K562 (cell line): ENCODE results near the gene BICD1. TPM values are rescaled to one million over a fixed set of nuclear protein-coding genes. Genes with fewer than 3 reads are reported as not detected.
A peak's percentile ranks its signal among the peaks of the same experiment; 100 is the strongest.

ENCODE experiments used
- ATAC-seq: fragments of 200-7000 bp; cut with Tn5 transposase; 3 replicates; pipeline ENCODE4 v1.9.1; 2020; ENCODE audit warnings: moderate library complexity
- BruUV-seq: library from RNA; stranded (reverse); fragments of 400-500 nt; replicated peaks from 2 replicates; lab custom pipeline; 2021; lab: Mats Ljungman, UMichigan
- CTCF ChIA-PET: fragments of 300-600 bp; formaldehyde crosslinking; extraction: SDS; loops from one replicate; lab custom pipeline; 2021; ENCODE audit warnings: low intra/inter-chr PET ratio; lab: Yijun Ruan, JAX
- POLR2A ChIA-PET: fragments of 300-600, 350-650 bp; sonication (Branson Sonifier 250); formaldehyde crosslinking; extraction: SDS; loops from one replicate; lab custom pipeline; 2021; ENCODE audit warnings: antibody characterized with exemption, inconsistent platforms; lab: Yijun Ruan, JAX
- DNase-seq, 4 experiments: peaks; one replicate each; pipeline versions ENCODE4 v3.0.0 to v3.0.0-alpha.2; 2011 to 2018; ENCODE audit warnings: low spot score in 3 of 4, mixed read lengths in 3 of 4; ENCODE audit errors: extremely low read depth in 1 of 4
- FAIRE-seq: peaks from 2 replicates; lab custom pipeline; 2011; peaks lifted over from hg19 to GRCh38; lab: Jason Lieb, UNC
- H2AFZ ChIP-seq: 2 replicates; pipeline ENCODE4 v1.6.0; 2011; ENCODE audit warnings: low read depth, low read length, control low read depth, inconsistent platforms
- H3K27ac ChIP-seq: fragments of 200-600 bp; 3 replicates; pipeline ENCODE4 v1.8.0; 2011; ENCODE audit warnings: low read depth, mild to moderate bottlenecking, control low read depth, inconsistent platforms, low read length, moderate library complexity, mixed read lengths; ENCODE audit errors: extremely low read depth
- H3K27me3 ChIP-seq, 2 experiments: fragments of 300-600 bp in 1 of 2; 2 replicates in 1 of 2; 3 replicates in 1 of 2; pipeline versions ENCODE4 v1.6.0 to v1.8.0; 2011; ENCODE audit warnings: inconsistent platforms in 2 of 2, low read length in 2 of 2, mild to moderate bottlenecking in 1 of 2, mixed read lengths in 1 of 2, moderate library complexity in 1 of 2; ENCODE audit not compliant: control insufficient read depth in 2 of 2, insufficient read depth in 2 of 2
- H3K36me3 ChIP-seq: fragments of 300-600 bp; 3 replicates; pipeline ENCODE4 v1.8.0; 2011; ENCODE audit warnings: mild to moderate bottlenecking, low read length, inconsistent platforms; ENCODE audit not compliant: control insufficient read depth, insufficient read depth
- H3K4me1 ChIP-seq, 2 experiments: fragments of 200-600 bp in 1 of 2; replicated peaks in 1 of 2; 2 replicates in 1 of 2; 3 replicates in 1 of 2; pipeline versions ENCODE4 v1.5.1 to v1.8.0; 2011; ENCODE audit warnings: inconsistent platforms in 2 of 2, low read length in 2 of 2, mild to moderate bottlenecking in 1 of 2, mixed read lengths in 1 of 2, moderate library complexity in 1 of 2; ENCODE audit not compliant: control insufficient read depth in 2 of 2, insufficient read depth in 2 of 2
- H3K4me2 ChIP-seq: 2 replicates; pipeline ENCODE4 v1.6.1; 2011; ENCODE audit warnings: low read length, control low read depth, inconsistent platforms, mixed read lengths; ENCODE audit not compliant: insufficient read depth
- H3K4me3 ChIP-seq: fragments of 200-600 bp; sonication (generic), shearing (Covaris generic); 2 replicates; pipeline ENCODE4 v1.5.1; 2016; ENCODE audit warnings: control low read depth, inconsistent platforms
- H3K79me2 ChIP-seq: fragments of 200-600 bp; 3 replicates; pipeline ENCODE4 v1.8.0; 2011; ENCODE audit warnings: low read length, inconsistent platforms; ENCODE audit not compliant: control insufficient read depth, insufficient read depth
- H3K9ac ChIP-seq, 2 experiments: 2 replicates each; pipeline versions ENCODE4 v1.6.0 to v1.6.1; 2011; ENCODE audit warnings: low read depth in 2 of 2, low read length in 2 of 2, control low read depth in 1 of 2, inconsistent platforms in 1 of 2, mild to moderate bottlenecking in 1 of 2, mixed read lengths in 1 of 2; ENCODE audit not compliant: insufficient read depth in 1 of 2
- H3K9me1 ChIP-seq: one replicate; pipeline ENCODE4 v1.6.0; 2011; ENCODE audit warnings: inconsistent platforms, mild to moderate bottlenecking, low read length, moderate library complexity; ENCODE audit not compliant: control insufficient read depth, insufficient read depth
- H3K9me3 ChIP-seq: replicated peaks from 2 replicates; pipeline ENCODE4 v1.5.1; 2011; ENCODE audit warnings: low read depth, low read length, inconsistent platforms; ENCODE audit not compliant: control insufficient read depth, insufficient read depth
- H4K20me1 ChIP-seq: replicated peaks from 2 replicates; pipeline ENCODE4 v1.6.1; 2011; ENCODE audit warnings: low read length, inconsistent platforms, mixed read lengths; ENCODE audit not compliant: control insufficient read depth, insufficient read depth
- C11orf30 ChIP-seq: fragments of 450-650 bp; IDR thresholded peaks from 2 replicates; pipeline ENCODE4 v1.6.1; 2016; ENCODE audit warnings: low read depth, mild to moderate bottlenecking
- COPS2 ChIP-seq: fragments of 450-650 bp; conservative IDR thresholded peaks from 2 replicates; pipeline ENCODE4 v1.6.1; 2016; ENCODE audit warnings: mild to moderate bottlenecking, moderate library complexity
- GATAD2B ChIP-seq: fragments of 450-650 bp; IDR thresholded peaks from 2 replicates; pipeline ENCODE4 v1.6.1; 2017; ENCODE audit warnings: mild to moderate bottlenecking, borderline replicate concordance
- IFI16 ChIP-seq: fragments of 250-450 bp; sonication (Bioruptor Pico); IDR thresholded peaks from 2 replicates; pipeline ENCODE4 v2.1.2; 2022; ENCODE audit warnings: mild to moderate bottlenecking, inconsistent platforms
- KDM1A ChIP-seq, 2 experiments: fragments of 450-650 bp; IDR thresholded peaks; 2 replicates each; pipeline ENCODE4 v1.6.1; 2016; ENCODE audit warnings: mild to moderate bottlenecking in 2 of 2
- MAFG ChIP-seq: fragments of 450-650 bp; conservative IDR thresholded peaks from 2 replicates; pipeline ENCODE4 v1.6.1; 2016; ENCODE audit warnings: missing genetic modification characterization, missing compliant biosample characterization
- MAFK ChIP-seq: IDR thresholded peaks from 2 replicates; pipeline ENCODE4 v1.6.1; 2011; ENCODE audit warnings: low read length, improper control_type of control experiment
- PHB ChIP-seq: fragments of 250-450 bp; sonication (Bioruptor Pico); IDR thresholded peaks from 2 replicates; pipeline ENCODE4 v1.5.0; 2021
- PHTF2 ChIP-seq: fragments of 250-450 bp; sonication (Bioruptor Pico); IDR thresholded peaks from 2 replicates; pipeline ENCODE4 v1.5.0; 2021; ENCODE audit warnings: mild to moderate bottlenecking
- RCOR1 ChIP-seq, 2 experiments: IDR thresholded peaks; 2 replicates each; pipeline ENCODE4 v1.6.1; 2012; ENCODE audit warnings: low read depth in 2 of 2, low read length in 2 of 2, borderline replicate concordance in 1 of 2, improper control_type of control experiment in 1 of 2
- RUNX1 ChIP-seq: sonication (generic); IDR thresholded peaks from 2 replicates; pipeline ENCODE4 v1.6.1; 2016; ENCODE audit warnings: antibody characterized with exemption, low read depth
- SMAD2 ChIP-seq: fragments of 150-350 bp; IDR thresholded peaks from 2 replicates; pipeline ENCODE4 v1.6.1; 2014; ENCODE audit warnings: low read depth, mild to moderate bottlenecking, low read length
- ZFP1 ChIP-seq: fragments of 450-650 bp; formaldehyde crosslinking; IDR thresholded peaks from 2 replicates; pipeline ENCODE4 v1.4.0; 2020; ENCODE audit warnings: mild to moderate bottlenecking, mixed read lengths
- ZNF316 ChIP-seq: fragments of 450-650 bp; IDR thresholded peaks from 2 replicates; pipeline ENCODE4 v1.6.1; 2016
- ZNF766 ChIP-seq: fragments of 200-800 bp; sonication (Bioruptor generic); conservative IDR thresholded peaks from 2 replicates; pipeline ENCODE4 v1.6.1; 2016; ENCODE audit warnings: missing genetic modification characterization, missing compliant biosample characterization
- WGBS: fragments of 100-300 bp; shearing (Covaris generic); methylation state at CpG from one replicate; pipeline ENCODE4 v1.1.6; 2016; ENCODE audit warnings: low coverage, mixed read lengths; ENCODE audit not compliant: insufficient coverage; ENCODE audit errors: missing lambda C conversion rate; 5-methylcytosine and 5-hydroxymethylcytosine counted together
- in situ Hi-C: fragments of 300-500 bp; cut with MboI; formaldehyde crosslinking; loops from 4 replicates; pipeline ENCODE4 v1.15.0; 2018; ENCODE audit warnings: inconsistent platforms, mixed read lengths
- intact Hi-C: fragments of 100-400 bp; cut with micrococcal nuclease; formaldehyde crosslinking; loops from 2 replicates; pipeline ENCODE4 v1.14.2; 2022
- polyA plus RNA-seq, 8 experiments: library from polyadenylated mRNA; depleted of rRNA in 4 of 8; stranded (reverse) in 5 of 8; unstranded in 3 of 8; fragments of >200 nt; fragmentation: Nextera tagmentation in 2 of 8; fragmentation: Illumina TruSeq in 1 of 8; extraction: Ambion mirVana in 2 of 8; extraction: Trizol in 1 of 8; gene quantifications; 2 replicates each; pipeline versions ENCODE4 v1.2.1 to v1.2.3, GENCODE V29; 2011 to 2014; ENCODE audit warnings: inconsistent platforms in 1 of 8, missing spikeins in 1 of 8
- total RNA-seq, 7 experiments: library from RNA; depleted of rRNA in 6 of 7; stranded (reverse); fragments of >200 nt in 6 of 7; fragmentation: Illumina TruSeq in 2 of 7; extraction: Trizol in 2 of 7; gene quantifications; 2 replicates each; pipeline versions ENCODE4 v1.2.1 to v1.2.3, GENCODE V29; 2011 to 2021; ENCODE audit warnings: low replicate concordance in 1 of 7
- TF ChIP-seq, protein P1 (sequence below): fragments of 250-450 bp; sonication (Bioruptor Pico); IDR thresholded peaks from 2 replicates; pipeline ENCODE4 v1.5.1; 2021; ENCODE audit warnings: mild to moderate bottlenecking
- TF ChIP-seq, protein P2 (sequence below), 3 experiments: IDR thresholded peaks in 2 of 3; conservative IDR thresholded peaks in 1 of 3; 2 replicates each; pipeline ENCODE4 v1.5.1; 2011 to 2012; ENCODE audit warnings: low read length in 3 of 3, mild to moderate bottlenecking in 3 of 3, control low read depth in 2 of 3, improper control_type of control experiment in 1 of 3, inconsistent platforms in 1 of 3, low read depth in 1 of 3, mixed read lengths in 1 of 3, moderate library complexity in 1 of 3; ENCODE audit not compliant: insufficient read depth in 2 of 3
- TF ChIP-seq, protein P3 (sequence below): IDR thresholded peaks from 3 replicates; pipeline ENCODE4 v1.6.1; 2011; ENCODE audit warnings: borderline replicate concordance, mild to moderate bottlenecking, moderate library complexity; ENCODE audit not compliant: insufficient read length; ENCODE audit errors: extremely low read depth

The BICD1 gene
- total and polyA plus RNA-seq, 9 of the 15 experiments (the other 6 are each of a cell fraction or from before 2014, with no cell fraction given) = 3.5 to 21.1 (median 12.5) TPM

DNA sequence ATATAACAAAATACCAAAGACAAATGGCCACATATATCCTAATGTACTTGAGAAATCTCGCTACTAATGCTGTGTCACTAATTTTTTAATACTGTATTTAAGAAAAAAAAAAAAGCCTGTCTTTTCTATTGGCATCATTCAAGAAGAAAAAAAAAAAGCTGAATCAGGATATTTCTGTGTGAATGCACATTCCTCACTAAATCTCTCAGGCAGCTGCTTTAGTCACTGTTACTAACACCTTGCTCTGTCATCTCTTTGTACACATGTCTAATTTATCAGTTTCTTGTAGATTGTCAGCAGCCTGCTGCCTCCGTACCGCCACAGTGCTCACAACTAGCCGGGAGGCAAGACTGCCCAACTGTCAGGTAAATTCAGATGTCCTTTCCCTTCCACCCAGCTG lies 260.7 kb downstream of the BICD1 start:
- Histone ChIP-seq H3K9me3 (no peaks in the 10 kb centered on the region), H3K27ac (no peak overlapping the region), H3K79me2 (no peaks in the 10 kb centered on the region), H3K9me1 (no peaks in the 10 kb centered on the region), H2AFZ (no peak overlapping the region), H3K4me1 (no peaks in the 10 kb centered on the region), H3K4me2 (no peak overlapping the region), H4K20me1 (no peaks in the 10 kb centered on the region), H3K9ac (no peak overlapping the region), H3K27me3 (no peaks in the 10 kb centered on the region; a peak in 1 of 5 replicates), H3K4me3 (no peak overlapping the region), H3K36me3 (no peaks in the 10 kb centered on the region)
- WGBS = 30% methylated on average over 4 of the region's 4 CpGs
- in situ Hi-C loops (loop anchor here (10.0 kb wide), 1 partner anchor 287 kb away; no protein-coding TSS in a partner anchor), intact Hi-C loops (loop anchor here (5.0 kb wide), 3 partner anchors 35 to 305 kb away; no protein-coding TSS in a partner anchor)
- ATAC-seq = no peak
- DNase-seq = no peak
- ChIA-PET POLR2A (interaction anchor here (0.7 kb wide), 1 partner anchor 675 kb away, joined by 3 read pairs; no protein-coding TSS in a partner anchor), CTCF (no interaction called here)
- BruUV-seq = no TSS peak
- no peak for FAIRE-seq
- TF ChIP-seq IFI16 (CRISPR knock-in tag) (no peak), ZNF766 (no peak), PHB (CRISPR knock-in tag) (no peak), PHTF2 (CRISPR knock-in tag) (no peak), RUNX1 (no peak), COPS2 (no peak), GATAD2B (no peak), ZFP1 (CRISPR knock-in tag) (no peak), MAFK (peak; percentile 46; the same call in 1 of the 2 replicates), RCOR1 (IDR thresholded peaks at IDR 0.05; ENCODE audit: borderline replicate concordance in 1 of 2, low read depth in 2 of 2, low read length in 2 of 2) (no peak), MAFG (tag) (peak; percentile 64), ZNF316 (peak; percentile 87), SMAD2 (no peak), KDM1A (IDR thresholded peaks at IDR 0.05) (no peak), C11orf30 (peak; percentile 67; the same call in 1 of the 2 replicates)
- TF ChIP-seq, protein P1, sequence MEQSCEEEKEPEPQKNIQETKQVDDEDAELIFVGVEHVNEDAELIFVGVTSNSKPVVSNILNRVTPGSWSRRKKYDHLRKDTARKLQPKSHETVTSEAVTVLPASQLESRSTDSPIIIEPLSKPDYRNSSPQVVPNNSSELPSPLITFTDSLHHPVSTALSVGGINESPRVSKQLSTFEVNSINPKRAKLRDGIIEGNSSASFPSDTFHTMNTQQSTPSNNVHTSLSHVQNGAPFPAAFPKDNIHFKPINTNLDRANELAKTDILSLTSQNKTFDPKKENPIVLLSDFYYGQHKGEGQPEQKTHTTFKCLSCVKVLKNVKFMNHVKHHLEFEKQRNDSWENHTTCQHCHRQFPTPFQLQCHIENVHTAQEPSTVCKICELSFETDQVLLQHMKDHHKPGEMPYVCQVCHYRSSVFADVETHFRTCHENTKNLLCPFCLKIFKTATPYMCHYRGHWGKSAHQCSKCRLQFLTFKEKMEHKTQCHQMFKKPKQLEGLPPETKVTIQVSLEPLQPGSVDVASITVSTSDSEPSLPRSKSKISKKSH (CRISPR knock-in tag) = no peak
- TF ChIP-seq, protein P2, sequence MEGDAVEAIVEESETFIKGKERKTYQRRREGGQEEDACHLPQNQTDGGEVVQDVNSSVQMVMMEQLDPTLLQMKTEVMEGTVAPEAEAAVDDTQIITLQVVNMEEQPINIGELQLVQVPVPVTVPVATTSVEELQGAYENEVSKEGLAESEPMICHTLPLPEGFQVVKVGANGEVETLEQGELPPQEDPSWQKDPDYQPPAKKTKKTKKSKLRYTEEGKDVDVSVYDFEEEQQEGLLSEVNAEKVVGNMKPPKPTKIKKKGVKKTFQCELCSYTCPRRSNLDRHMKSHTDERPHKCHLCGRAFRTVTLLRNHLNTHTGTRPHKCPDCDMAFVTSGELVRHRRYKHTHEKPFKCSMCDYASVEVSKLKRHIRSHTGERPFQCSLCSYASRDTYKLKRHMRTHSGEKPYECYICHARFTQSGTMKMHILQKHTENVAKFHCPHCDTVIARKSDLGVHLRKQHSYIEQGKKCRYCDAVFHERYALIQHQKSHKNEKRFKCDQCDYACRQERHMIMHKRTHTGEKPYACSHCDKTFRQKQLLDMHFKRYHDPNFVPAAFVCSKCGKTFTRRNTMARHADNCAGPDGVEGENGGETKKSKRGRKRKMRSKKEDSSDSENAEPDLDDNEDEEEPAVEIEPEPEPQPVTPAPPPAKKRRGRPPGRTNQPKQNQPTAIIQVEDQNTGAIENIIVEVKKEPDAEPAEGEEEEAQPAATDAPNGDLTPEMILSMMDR (IDR thresholded peaks at IDR 0.05 in 2 of 3, conservative IDR thresholded peaks at IDR 0.05 in 1 of 3; ENCODE audit: insufficient read depth in 2 of 3, low read depth in 1 of 3, low read length in 3 of 3) = no peak
- TF ChIP-seq, protein P3, sequence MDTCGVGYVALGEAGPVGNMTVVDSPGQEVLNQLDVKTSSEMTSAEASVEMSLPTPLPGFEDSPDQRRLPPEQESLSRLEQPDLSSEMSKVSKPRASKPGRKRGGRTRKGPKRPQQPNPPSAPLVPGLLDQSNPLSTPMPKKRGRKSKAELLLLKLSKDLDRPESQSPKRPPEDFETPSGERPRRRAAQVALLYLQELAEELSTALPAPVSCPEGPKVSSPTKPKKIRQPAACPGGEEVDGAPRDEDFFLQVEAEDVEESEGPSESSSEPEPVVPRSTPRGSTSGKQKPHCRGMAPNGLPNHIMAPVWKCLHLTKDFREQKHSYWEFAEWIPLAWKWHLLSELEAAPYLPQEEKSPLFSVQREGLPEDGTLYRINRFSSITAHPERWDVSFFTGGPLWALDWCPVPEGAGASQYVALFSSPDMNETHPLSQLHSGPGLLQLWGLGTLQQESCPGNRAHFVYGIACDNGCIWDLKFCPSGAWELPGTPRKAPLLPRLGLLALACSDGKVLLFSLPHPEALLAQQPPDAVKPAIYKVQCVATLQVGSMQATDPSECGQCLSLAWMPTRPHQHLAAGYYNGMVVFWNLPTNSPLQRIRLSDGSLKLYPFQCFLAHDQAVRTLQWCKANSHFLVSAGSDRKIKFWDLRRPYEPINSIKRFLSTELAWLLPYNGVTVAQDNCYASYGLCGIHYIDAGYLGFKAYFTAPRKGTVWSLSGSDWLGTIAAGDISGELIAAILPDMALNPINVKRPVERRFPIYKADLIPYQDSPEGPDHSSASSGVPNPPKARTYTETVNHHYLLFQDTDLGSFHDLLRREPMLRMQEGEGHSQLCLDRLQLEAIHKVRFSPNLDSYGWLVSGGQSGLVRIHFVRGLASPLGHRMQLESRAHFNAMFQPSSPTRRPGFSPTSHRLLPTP = no peak
